ENCODE results near the gene PRR14.

DNA sequence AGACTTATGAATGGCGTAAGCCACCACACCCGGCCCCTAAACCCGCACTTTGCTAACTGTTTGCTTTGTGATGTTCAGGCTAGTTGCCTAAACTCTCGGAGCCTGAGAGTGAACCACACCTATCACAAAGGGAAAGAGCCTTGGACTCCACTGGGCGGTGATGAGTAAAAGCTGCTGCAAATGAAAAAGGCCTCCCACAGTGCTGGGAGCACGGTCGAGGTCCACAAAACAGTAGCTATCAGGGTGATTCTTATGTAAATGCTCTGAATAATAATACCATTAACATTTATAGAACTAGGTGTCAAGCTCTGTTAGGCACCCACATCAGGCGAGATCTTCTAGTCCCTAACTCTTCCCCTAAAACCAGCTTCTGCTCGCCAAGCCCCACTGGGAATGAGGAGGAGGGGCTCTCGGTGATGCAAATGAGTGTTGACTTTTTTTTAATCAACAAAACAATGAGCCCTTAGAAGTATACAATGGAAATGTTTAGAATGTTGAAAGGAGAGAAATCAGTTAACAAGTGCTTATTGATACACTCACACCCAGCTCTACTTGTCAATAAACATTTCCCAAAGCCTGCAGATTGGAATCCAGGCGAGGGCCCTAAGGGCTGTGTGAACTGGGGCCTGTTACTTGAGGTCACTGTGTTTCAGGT lies 27.3 kb downstream of the PRR14 start:
- no peak for TF ChIP-seq CTCF (IDR thresholded peaks at IDR 0.05; ENCODE audit: poor library complexity)
- no peak for TF ChIP-seq EZH2phosphoT487 (IDR thresholded peaks at IDR 0.05; ENCODE audit: low read depth, severe bottlenecking, unreplicated experiment)
